H54 (cell line): ENCODE data around the gene LHX5.

ENCODE experiments used
- DNase-seq: peaks from one replicate; pipeline ENCODE4 v3.0.0; 2011; ENCODE audit warnings: low spot score, mixed read lengths; ENCODE audit not compliant: insufficient read length
- FAIRE-seq: peaks from 3 replicates; lab custom pipeline; 2011; peaks lifted over from hg19 to GRCh38; lab: Jason Lieb, UNC
- POLR2A ChIP-seq: IDR thresholded peaks from 2 replicates; pipeline ENCODE4 v1.6.1; 2011; ENCODE audit warnings: low read depth, mild to moderate bottlenecking, low read length

LHX5 gene

GRCh38 chr12:113473400-113473799 lies 1.7 kb upstream of the LHX5 start:
- DNase-seq: no peak
- no peak for FAIRE-seq
- TF ChIP-seq POLR2A: no peak

- DNase-seq (no peak), FAIRE-seq (no peak)
- no peak for TF ChIP-seq POLR2A
These were observed 785 bp upstream of the LHX5 start for GRCh38 chr12:113472191-113473121.

- TF ChIP-seq POLR2A: no peak
- FAIRE-seq (no peak), DNase-seq (no peak)
These were observed 626 bp downstream of the LHX5 start for GRCh38 chr12:113470871-113471618.

GRCh38 chr12:113469949-113470743 lies 1.5 kb downstream of the LHX5 start:
- DNase-seq (no peak), FAIRE-seq (no peak)
- no peak for TF ChIP-seq POLR2A

- no peak for TF ChIP-seq POLR2A
- no peak for DNase-seq
- no peak for FAIRE-seq
These were observed 2.3 kb downstream of the LHX5 start for GRCh38 chr12:113469224-113469948.

- FAIRE-seq (no peak), DNase-seq (no peak)
- TF ChIP-seq POLR2A: no peak
These were observed 3.1 kb downstream of the LHX5 start for GRCh38 chr12:113468365-113469223.

- FAIRE-seq (no peak), DNase-seq (no peak)
- no peak for TF ChIP-seq POLR2A
These were observed 3.9 kb downstream of the LHX5 start for GRCh38 chr12:113467502-113468364.

GRCh38 chr12:113467142-113467501 lies 4.5 kb downstream of the LHX5 start:
- TF ChIP-seq POLR2A: no peak
- DNase-seq: no peak
- FAIRE-seq: no peak

GRCh38 chr12:113466454-113467141 lies 5.1 kb downstream of the LHX5 start:
- TF ChIP-seq POLR2A: no peak
- DNase-seq (no peak), FAIRE-seq (no peak)

- FAIRE-seq (no peak), DNase-seq (no peak)
- no peak for TF ChIP-seq POLR2A
These were observed 5.7 kb downstream of the LHX5 start for GRCh38 chr12:113465808-113466453.
